Kidney glomerular epithelial cell (primary cell): ENCODE data around the gene FEM1B.
A peak's percentile ranks its signal among the peaks of the same experiment; 100 is the strongest.
"Not testable (repeated sequence)": the region's sequence is repeated elsewhere in the genome, so short reads cannot be mapped to it uniquely, and the experiment has no call there.

Source experiments
- DNase-seq: peaks from one replicate; lab custom pipeline; 2025; lab: John Stamatoyannopoulos, UW

Gene FEM1B

GRCh38 chr15:68277603-68278344 lies at the start of gene FEM1B:
TSS of gene FEM1B (plus strand) at chr15:68277745. CDS start at chr15:68278418, 673 bp downstream.
- DNase-seq: peak; percentile 86

DNA sequence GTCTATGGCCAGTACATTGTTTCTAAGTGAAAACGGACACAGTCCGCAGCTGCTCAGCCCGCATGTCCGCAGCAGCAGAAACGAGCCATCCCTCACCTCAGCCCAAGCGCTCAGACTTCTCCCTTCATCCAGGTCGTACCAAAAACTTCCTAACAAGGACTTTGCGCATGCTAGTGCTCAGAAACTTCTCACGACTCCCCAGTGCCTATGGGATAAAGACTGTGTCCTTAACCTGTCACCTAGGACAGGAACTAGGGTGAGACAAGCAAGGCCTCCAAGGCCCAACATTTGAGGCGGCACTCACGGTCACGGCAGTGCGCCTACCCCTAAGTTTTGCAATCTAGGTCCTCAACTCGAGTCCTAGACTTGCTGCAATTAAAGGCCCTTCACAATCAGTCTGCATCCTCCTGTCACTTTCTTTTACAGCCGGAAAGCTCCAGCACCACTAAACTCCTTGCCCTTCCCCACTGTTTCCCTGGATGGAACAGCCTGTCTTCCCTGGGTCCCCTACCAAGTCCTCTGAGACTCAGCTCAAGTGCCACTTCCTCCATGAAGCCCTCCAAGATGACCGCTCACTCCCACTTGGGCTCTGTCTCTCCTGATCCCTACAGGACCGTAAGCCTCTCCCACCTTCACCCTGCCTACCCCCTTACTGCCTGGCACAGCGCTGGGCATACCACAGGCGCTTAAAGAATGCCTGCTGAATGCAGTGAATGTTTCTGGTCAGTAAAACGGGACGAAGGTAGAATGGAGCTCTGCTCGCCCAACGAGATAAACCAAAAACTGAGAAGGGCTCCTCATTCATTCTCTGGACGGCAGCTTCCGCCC lies 49.2 kb upstream of the FEM1B start:
- no peak for DNase-seq

GRCh38 chr15:68228971-68229385 lies 48.6 kb upstream of the FEM1B start:
- DNase-seq: no peak

- peak; percentile 79 for DNase-seq
These were observed 48.0 kb upstream of the FEM1B start, which contains the start of gene CLN6 for GRCh38 chr15:68229386-68230156. TSS of gene CLN6 (minus strand) at chr15:68229728. CDS start at chr15:68229584, 144 bp downstream.

DNA sequence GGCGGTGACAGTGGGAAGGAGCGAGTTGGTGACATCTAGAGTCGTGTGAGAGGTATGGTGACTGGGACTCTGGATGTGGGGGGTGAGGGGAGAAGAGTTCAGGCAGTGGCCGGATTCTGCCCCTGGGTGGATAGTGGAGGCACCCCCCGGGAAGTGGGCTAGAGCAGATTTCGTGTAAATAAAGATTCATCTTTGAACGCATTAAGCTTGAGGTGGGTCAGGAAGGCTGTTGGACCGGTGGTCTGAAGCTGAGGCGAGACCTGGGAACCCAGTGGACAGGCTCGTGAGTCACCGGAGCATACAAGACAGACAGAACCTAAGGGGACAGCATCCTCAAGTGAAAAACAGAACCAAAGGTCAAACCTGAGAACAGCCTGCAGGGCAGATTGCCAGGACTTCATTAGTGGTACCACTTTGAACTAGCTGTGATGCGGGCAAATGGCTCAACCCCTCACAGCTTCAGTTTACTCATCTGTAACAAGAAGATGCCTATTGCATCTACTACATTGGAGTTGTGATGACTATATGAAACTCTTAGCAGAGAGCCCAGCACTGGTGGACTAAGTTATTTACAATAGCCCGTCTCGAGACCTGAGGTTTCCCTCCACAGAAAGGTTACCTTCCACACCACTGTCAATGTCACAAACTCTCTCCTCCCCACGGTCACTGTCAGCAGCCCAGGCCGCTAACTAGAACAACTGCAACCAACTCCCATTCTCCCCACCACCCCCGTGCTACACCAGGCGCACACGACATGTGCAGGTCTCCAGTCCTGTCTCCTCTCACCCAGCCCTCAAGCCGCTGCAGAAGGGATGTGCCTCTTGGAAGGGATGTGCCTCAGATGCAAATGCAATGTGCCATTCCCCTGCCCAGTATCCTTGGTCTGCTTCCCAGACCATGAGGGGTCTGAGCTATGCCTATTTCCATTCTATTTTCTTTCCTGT lies 47.1 kb upstream of the FEM1B start:
- no peak for DNase-seq

GRCh38 chr15:68231102-68231818 lies 46.3 kb upstream of the FEM1B start:
- no peak for DNase-seq

DNA sequence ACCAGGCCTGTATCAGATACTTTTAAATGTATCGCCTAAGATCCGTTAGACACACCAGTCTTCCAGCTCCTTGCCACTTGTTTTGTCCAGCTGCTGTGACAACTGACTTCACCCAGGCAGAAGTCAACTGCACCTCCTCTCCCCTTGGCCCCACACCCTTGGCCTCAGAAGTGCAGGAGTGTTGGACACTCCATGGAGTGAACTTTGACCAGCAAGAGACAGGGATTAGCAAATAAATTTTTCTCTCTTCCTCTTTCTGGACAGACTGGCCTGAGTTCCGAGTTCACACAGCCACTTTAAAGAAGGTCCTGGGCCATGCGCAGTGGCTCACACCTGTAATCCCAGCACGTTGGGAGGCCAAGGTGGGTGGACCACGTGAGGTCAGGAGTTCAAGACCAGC lies 45.1 kb upstream of the FEM1B start:
- DNase-seq: no peak

GRCh38 chr15:68232937-68233336 lies 44.6 kb upstream of the FEM1B start:
- DNase-seq: no peak

DNA sequence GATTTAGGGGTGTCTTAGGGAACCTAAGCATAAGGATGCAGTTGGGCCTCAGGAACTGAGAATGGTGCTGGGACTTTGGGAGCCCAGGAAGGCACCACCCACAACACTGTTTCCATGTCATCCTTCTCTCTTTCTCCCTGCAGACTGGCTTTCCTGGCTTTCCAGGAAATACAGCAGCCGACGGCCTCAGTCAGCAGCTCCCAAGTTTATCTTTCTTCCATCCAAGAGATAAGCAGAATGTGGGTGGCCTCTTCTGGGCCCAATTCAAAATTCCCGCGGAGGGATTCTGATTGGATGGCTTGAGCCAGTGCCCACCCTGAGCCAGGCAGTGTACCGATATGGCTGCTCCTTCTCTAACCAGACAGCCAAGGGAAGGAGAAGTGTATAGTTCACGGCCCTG lies 43.5 kb upstream of the FEM1B start:
- DNase-seq: no peak

DNA sequence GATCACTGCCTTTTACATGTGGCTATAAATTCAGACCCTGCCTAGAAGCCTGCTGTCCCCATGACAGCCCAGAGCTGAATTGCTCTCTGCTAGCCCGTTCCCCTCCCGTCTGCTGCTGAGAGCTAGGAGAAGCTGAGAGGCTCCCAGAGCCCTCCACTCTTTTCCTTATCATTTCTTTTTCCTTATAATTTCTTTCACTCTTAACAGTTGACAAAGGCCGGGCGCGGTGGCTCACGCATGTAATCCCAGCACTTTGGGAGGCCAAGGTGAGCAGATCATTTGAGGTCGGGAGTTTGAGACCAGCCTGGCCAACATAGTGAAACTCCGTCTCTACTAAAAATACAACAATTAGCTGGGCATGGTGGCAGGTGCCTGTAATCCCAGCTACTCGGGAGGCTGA lies 43.0 kb upstream of the FEM1B start:
- not testable (repeated sequence) for DNase-seq

GRCh38 chr15:68235022-68235421 lies 42.5 kb upstream of the FEM1B start:
- no peak for DNase-seq

GRCh38 chr15:68239025-68239424 lies 38.5 kb upstream of the FEM1B start:
- DNase-seq: no peak

GRCh38 chr15:68241088-68241935 lies 36.2 kb upstream of the FEM1B start:
- DNase-seq: no peak

GRCh38 chr15:68244235-68244634 lies 33.3 kb upstream of the FEM1B start:
- no peak for DNase-seq

DNA sequence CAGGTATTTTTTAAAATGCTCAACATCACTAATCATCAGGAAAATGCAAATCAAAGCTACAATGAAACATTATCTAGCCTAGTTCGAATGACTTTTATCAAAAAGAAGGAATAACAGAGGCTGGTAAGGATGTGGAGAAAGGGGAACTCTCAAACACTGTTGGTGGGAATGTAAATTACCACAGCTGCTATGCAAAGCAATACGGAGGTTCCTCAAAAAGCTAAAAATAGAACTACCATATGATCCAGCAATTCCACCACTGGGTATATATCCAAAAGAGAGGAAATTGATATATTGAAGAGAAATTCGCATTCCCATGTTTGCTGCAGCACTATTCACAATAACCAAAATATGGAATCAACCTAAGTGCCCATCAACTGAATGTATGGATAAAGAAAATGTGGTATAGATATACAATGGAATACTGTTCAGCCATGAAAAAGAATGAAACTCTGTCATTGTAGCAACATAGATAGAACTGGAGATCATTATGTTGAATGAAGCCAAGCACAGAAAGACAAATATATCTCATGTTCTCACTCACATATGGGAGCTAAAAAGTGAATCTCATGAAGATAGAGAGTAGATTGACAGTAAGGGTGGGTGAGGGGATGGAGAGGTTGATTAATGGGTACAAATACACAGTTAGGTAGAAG lies 28.4 kb upstream of the FEM1B start:
- DNase-seq: no peak

DNA sequence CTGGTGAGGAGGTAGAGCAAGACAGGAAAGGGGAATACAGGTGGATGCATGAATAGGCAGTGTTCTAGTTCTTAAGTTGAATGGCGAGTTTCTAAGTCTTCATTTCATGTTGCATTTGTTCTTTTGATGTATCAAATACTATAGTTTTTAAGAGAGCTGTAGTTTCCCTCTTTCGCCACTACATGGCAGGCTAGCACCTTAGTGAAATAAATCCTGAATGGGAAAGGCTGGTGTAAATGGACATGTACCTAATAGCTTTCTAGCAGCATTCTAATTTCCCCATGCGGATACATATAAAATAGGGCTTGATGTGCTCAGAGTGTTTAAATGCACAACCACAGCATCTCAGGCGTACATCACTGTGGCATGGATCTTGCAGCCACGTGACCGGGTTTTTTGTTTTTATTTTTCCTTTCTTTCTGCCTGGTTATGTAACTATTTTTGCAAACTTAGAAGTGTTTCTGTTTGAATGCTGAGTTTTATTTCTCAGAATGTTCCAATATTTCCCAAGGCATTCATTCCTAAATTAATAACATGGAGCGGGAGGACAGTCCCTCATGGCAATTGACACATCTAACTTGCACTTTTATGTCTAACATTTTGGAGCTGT lies 24.5 kb upstream of the FEM1B start:
- peak; percentile 77 for DNase-seq

DNA sequence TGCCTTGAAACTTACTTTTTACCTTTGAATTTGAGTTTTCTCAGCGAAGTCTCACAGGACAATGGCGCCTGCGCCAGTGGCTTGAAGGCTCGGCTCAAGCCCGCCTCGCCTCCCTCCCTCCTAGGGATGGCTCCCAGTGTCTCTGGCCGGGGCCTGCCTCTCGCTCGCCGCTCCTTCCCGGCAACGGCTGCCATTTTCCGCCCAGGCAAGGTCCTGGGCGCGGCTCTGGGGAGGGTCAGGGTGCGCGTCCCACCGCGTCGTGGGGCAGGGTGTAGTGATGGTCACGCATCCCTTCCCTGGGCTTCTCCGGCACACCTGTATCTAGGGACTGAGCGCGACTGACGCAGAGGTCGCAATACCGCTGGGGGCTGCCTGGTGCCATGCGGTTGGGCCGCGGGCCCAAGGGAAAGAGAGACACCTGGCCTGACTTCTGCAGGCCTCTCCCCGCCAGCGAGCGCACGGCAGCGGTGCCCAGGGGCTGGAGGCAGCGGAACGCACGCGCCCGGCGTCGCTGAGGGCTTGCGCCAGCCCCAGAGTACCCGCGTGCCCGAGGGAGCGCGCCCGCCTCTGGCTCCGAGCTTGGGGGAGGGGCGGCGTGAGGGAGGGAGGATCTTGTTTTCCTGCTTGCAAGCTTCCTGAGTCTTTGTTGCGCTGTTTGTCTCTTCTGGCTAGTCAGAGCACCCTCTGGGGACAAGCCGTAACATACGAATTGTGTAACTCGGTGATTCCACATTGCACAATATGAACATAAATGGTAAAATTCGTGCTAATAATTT lies 20.7 kb upstream of the FEM1B start:
- peak; percentile 53 for DNase-seq

- DNase-seq: peak; percentile 24
These were observed 18.9 kb upstream of the FEM1B start for GRCh38 chr15:68258692-68259091.
